ENCODE measurements around the gene PCSK4. TPM values are rescaled to one million over a fixed set of nuclear protein-coding genes. Genes with fewer than 3 reads are reported as not detected.

PCSK4 gene
- polyA plus RNA-seq, 1 donor (not counting 4 experiments of a cell fraction or from before 2014, with no cell fraction given), result 0.25 TPM

- H2AFZ ChIP-seq (ENCODE audit: control insufficient read depth, low read length), result no peak overlapping the region
- dilution Hi-C loops (cut with MboI; ENCODE audit: extremely low pct_ligation_motif_present, low sequenced_read_pairs), result no loop called here
- H3K9ac ChIP-seq (ENCODE audit: control insufficient read depth, extremely low read depth, insufficient read depth, low read length), result no peak overlapping the region
- H3K9me1 ChIP-seq (ENCODE audit: control insufficient read depth, extremely low read depth, insufficient read depth, low read length), result peaks cover 4% of the 10 kb centered on the region
- peak overlapping the region in 1 of 3 experiments; percentile 36 for H3K4me3 ChIP-seq (ENCODE audit: control insufficient read depth in 2 of 3, extremely low read depth in 1 of 3, insufficient read depth in 2 of 3, low read depth in 1 of 3, low read length in 3 of 3)
- FAIRE-seq, result no peak
- H3K27me3 ChIP-seq (ENCODE audit: control insufficient read depth, extremely low read depth, insufficient read depth, low read length), result peaks cover 61% of the 10 kb centered on the region
- TF ChIP-seq CTCF (optimal IDR thresholded peaks at IDR 0.05 in 1 of 3, IDR thresholded peaks at IDR 0.05 in 1 of 3, conservative IDR thresholded peaks at IDR 0.05 in 1 of 3; ENCODE audit: extremely low read depth in 1 of 3, insufficient read depth in 2 of 3, low read length in 3 of 3) (no peak), EZH2 (IDR thresholded peaks at IDR 0.05; ENCODE audit: low read length) (peak; percentile 44)
- H3K4me1 ChIP-seq (ENCODE audit: control insufficient read depth, extremely low read depth, insufficient read depth, low read length), result peaks cover 16% of the 10 kb centered on the region
- DNase-seq (ENCODE audit: low read depth, low spot score), result no peak
- peak overlapping the region; percentile 22 for H3K4me2 ChIP-seq (ENCODE audit: control insufficient read depth, extremely low read depth, insufficient read depth, low read depth, low read length)
- no peaks in the 10 kb centered on the region for H3K9me3 ChIP-seq (ENCODE audit: control insufficient read depth, low read depth, low read length)
- H3K79me2 ChIP-seq (ENCODE audit: control insufficient read depth, insufficient read depth, low read length), result no peaks in the 10 kb centered on the region
- H4K20me1 ChIP-seq (ENCODE audit: control insufficient read depth, extremely low read depth, insufficient read depth, low read length), result peaks cover 12% of the 10 kb centered on the region
- H3K27ac ChIP-seq (ENCODE audit: control insufficient read depth, insufficient read depth, low read length), result no peak overlapping the region
- no peaks in the 10 kb centered on the region for H3K36me3 ChIP-seq (ENCODE audit: control insufficient read depth in 2 of 2, extremely low read depth in 1 of 2, insufficient read depth in 2 of 2, low read length in 2 of 2)
Observed at GRCh38 chr19:1467490-1468273, 22.5 kb downstream of the PCSK4 start.

- FAIRE-seq (no peak), DNase-seq (ENCODE audit: low read depth, low spot score) (no peak)
- H3K4me3 ChIP-seq (ENCODE audit: control insufficient read depth in 2 of 3, extremely low read depth in 1 of 3, insufficient read depth in 2 of 3, low read depth in 1 of 3, low read length in 3 of 3), result no peak overlapping the region
- H3K4me1 ChIP-seq (ENCODE audit: control insufficient read depth, extremely low read depth, insufficient read depth, low read length), result peaks cover 16% of the 10 kb centered on the region
- no peaks in the 10 kb centered on the region for H3K9me3 ChIP-seq (ENCODE audit: control insufficient read depth, low read depth, low read length)
- no peaks in the 10 kb centered on the region for H3K79me2 ChIP-seq (ENCODE audit: control insufficient read depth, insufficient read depth, low read length)
- H3K9me1 ChIP-seq (ENCODE audit: control insufficient read depth, extremely low read depth, insufficient read depth, low read length), result peaks cover 3% of the 10 kb centered on the region
- H3K27ac ChIP-seq (ENCODE audit: control insufficient read depth, insufficient read depth, low read length), result no peak overlapping the region
- H3K27me3 ChIP-seq (ENCODE audit: control insufficient read depth, extremely low read depth, insufficient read depth, low read length), result peaks cover 60% of the 10 kb centered on the region
- H3K36me3 ChIP-seq (ENCODE audit: control insufficient read depth in 2 of 2, extremely low read depth in 1 of 2, insufficient read depth in 2 of 2, low read length in 2 of 2), result no peaks in the 10 kb centered on the region
- H4K20me1 ChIP-seq (ENCODE audit: control insufficient read depth, extremely low read depth, insufficient read depth, low read length), result peaks cover 12% of the 10 kb centered on the region
- no peak overlapping the region for H2AFZ ChIP-seq (ENCODE audit: control insufficient read depth, low read length)
- no peak overlapping the region for H3K9ac ChIP-seq (ENCODE audit: control insufficient read depth, extremely low read depth, insufficient read depth, low read length)
- no peak for TF ChIP-seq CTCF (optimal IDR thresholded peaks at IDR 0.05 in 1 of 3, IDR thresholded peaks at IDR 0.05 in 1 of 3, conservative IDR thresholded peaks at IDR 0.05 in 1 of 3; ENCODE audit: extremely low read depth in 1 of 3, insufficient read depth in 2 of 3, low read length in 3 of 3)
- TF ChIP-seq EZH2 (IDR thresholded peaks at IDR 0.05; ENCODE audit: low read length), result no peak
- dilution Hi-C loops (cut with MboI; ENCODE audit: extremely low pct_ligation_motif_present, low sequenced_read_pairs), result no loop called here
- peak overlapping the region; percentile 22 for H3K4me2 ChIP-seq (ENCODE audit: control insufficient read depth, extremely low read depth, insufficient read depth, low read depth, low read length)
Observed at GRCh38 chr19:1467215-1467489, 23.0 kb downstream of the PCSK4 start.
